Endothelial cell of umbilical vein (primary cell): ENCODE measurements around the gene SEZ6. TPM values are rescaled to one million over a fixed set of nuclear protein-coding genes. Genes with fewer than 3 reads are reported as not detected.

Experiments
- BruUV-seq: library from RNA; stranded (reverse); fragments of 400-500 nt; replicated peaks from 2 replicates; lab custom pipeline; 2021; lab: Mats Ljungman, UMichigan
- CTCF ChIA-PET: fragments of 300-600, 350-600 bp; sonication (Branson Sonifier 250); formaldehyde crosslinking; loops from one replicate; lab custom pipeline; 2021; ENCODE audit warnings: antibody characterized with exemption, inconsistent platforms; lab: Charles Lee
- POLR2A ChIA-PET: fragments of 300-600, 350-600 bp; sonication (Branson Sonifier 250); formaldehyde crosslinking; loops from one replicate; lab custom pipeline; 2021; ENCODE audit warnings: antibody characterized with exemption, inconsistent platforms; lab: Charles Lee
- DNase-seq: peaks from one replicate; pipeline ENCODE4 v3.0.0-alpha.2; 2011; ENCODE audit warnings: low read depth, low spot score
- FAIRE-seq: peaks from 2 replicates; lab custom pipeline; 2011; peaks lifted over from hg19 to GRCh38; lab: Jason Lieb, UNC
- H2AFZ ChIP-seq: 2 replicates; pipeline ENCODE4 v1.6.0; 2012; ENCODE audit warnings: low read depth, low read length, control low read depth, inconsistent platforms
- H3K27ac ChIP-seq: 2 replicates; pipeline ENCODE4 v1.5.1; 2011; ENCODE audit warnings: low read depth, mild to moderate bottlenecking, control low read depth, low read length, moderate library complexity; ENCODE audit not compliant: insufficient read depth
- H3K27me3 ChIP-seq, 2 experiments: 2 replicates each; pipeline versions ENCODE4 v1.6.0 to v1.6.1; 2011; ENCODE audit warnings: low read length in 2 of 2, mixed read lengths in 1 of 2; ENCODE audit not compliant: control insufficient read depth in 2 of 2, insufficient read depth in 2 of 2
- H3K36me3 ChIP-seq, 2 experiments: 2 replicates in 1 of 2; 3 replicates in 1 of 2; pipeline ENCODE4 v1.5.1; 2011; ENCODE audit warnings: low read length in 2 of 2, mild to moderate bottlenecking in 1 of 2, moderate library complexity in 1 of 2; ENCODE audit not compliant: control insufficient read depth in 2 of 2, insufficient read depth in 2 of 2; ENCODE audit errors: extremely low read depth in 1 of 2
- H3K4me1 ChIP-seq: 3 replicates; pipeline ENCODE4 v1.5.1; 2011; ENCODE audit warnings: mild to moderate bottlenecking, low read length; ENCODE audit not compliant: control insufficient read depth, insufficient read depth; ENCODE audit errors: extremely low read depth
- H3K4me2 ChIP-seq: 2 replicates; pipeline ENCODE4 v1.6.1; 2011; ENCODE audit warnings: low read length, control low read depth, mixed read lengths; ENCODE audit not compliant: insufficient read depth
- H3K4me3 ChIP-seq, 3 experiments: fragments of 200-600 bp in 1 of 3; sonication (generic), shearing (Covaris generic) in 1 of 3; replicated peaks in 1 of 3; 2 replicates each; pipeline ENCODE4 v1.5.1; 2011 to 2016; ENCODE audit warnings: control low read depth in 3 of 3, low read length in 3 of 3, mild to moderate bottlenecking in 2 of 3, inconsistent platforms in 1 of 3, low read depth in 1 of 3, moderate library complexity in 1 of 3; ENCODE audit not compliant: insufficient read depth in 1 of 3
- H3K79me2 ChIP-seq: 2 replicates; pipeline ENCODE4 v1.6.0; 2012; ENCODE audit warnings: low read length, inconsistent platforms; ENCODE audit not compliant: control insufficient read depth, insufficient read depth
- H3K9ac ChIP-seq: replicated peaks from 2 replicates; pipeline ENCODE3; 2011; ENCODE audit warnings: low read length, control low read depth; ENCODE audit not compliant: insufficient read depth; ENCODE audit errors: extremely low read depth
- H3K9me1 ChIP-seq: replicated peaks from 3 replicates; pipeline ENCODE4 v1.6.0; 2011; ENCODE audit warnings: mild to moderate bottlenecking, low read length; ENCODE audit not compliant: control insufficient read depth, insufficient read depth; ENCODE audit errors: extremely low read depth
- H3K9me3 ChIP-seq: replicated peaks from 2 replicates; pipeline ENCODE4 v1.5.1; 2012; ENCODE audit warnings: low read length, inconsistent platforms; ENCODE audit not compliant: control insufficient read depth, insufficient read depth
- H4K20me1 ChIP-seq: replicated peaks from 2 replicates; pipeline ENCODE3; 2011; ENCODE audit warnings: mild to moderate bottlenecking, low read length; ENCODE audit not compliant: control insufficient read depth, insufficient read depth; ENCODE audit errors: extremely low read depth
- EZH2 ChIP-seq: IDR thresholded peaks from 2 replicates; pipeline ENCODE4 v1.6.1; 2012; ENCODE audit warnings: borderline replicate concordance, low read depth, mild to moderate bottlenecking, moderate library complexity, low read length, inconsistent platforms; ENCODE audit not compliant: severe bottlenecking
- FOS ChIP-seq: IDR thresholded peaks from 2 replicates; pipeline ENCODE4 v1.6.1; 2011; ENCODE audit warnings: mild to moderate bottlenecking, low read length, moderate library complexity, borderline replicate concordance; ENCODE audit not compliant: insufficient read depth
- GATA2 ChIP-seq: IDR thresholded peaks from 2 replicates; pipeline ENCODE4 v1.7.0; 2011; ENCODE audit warnings: low read depth, mild to moderate bottlenecking, moderate library complexity, mixed read lengths, low read length; ENCODE audit not compliant: insufficient read length, insufficient read depth
- JUN ChIP-seq: IDR thresholded peaks from 2 replicates; pipeline ENCODE4 v1.6.1; 2011; ENCODE audit warnings: borderline replicate concordance, low read depth; ENCODE audit not compliant: insufficient read length, insufficient read depth
- MYC ChIP-seq: IDR thresholded peaks from one replicate; pipeline ENCODE4 v1.6.1; 2011; ENCODE audit warnings: mild to moderate bottlenecking, low read depth, low read length
- POLR2A ChIP-seq: IDR thresholded peaks from 2 replicates; pipeline ENCODE4 v1.6.1; 2012; ENCODE audit warnings: low read depth, mild to moderate bottlenecking, control low read depth, low read length
- POLR2AphosphoS5 ChIP-seq: IDR thresholded peaks from 2 replicates; pipeline ENCODE4 v1.6.1; 2012; ENCODE audit warnings: low read depth, mild to moderate bottlenecking, control low read depth, low read length, moderate library complexity; ENCODE audit not compliant: insufficient read depth
- dilution Hi-C: fragments of 300-500 bp; cut with MboI; formaldehyde crosslinking; loops from one replicate; pipeline ENCODE4 v1.15.0; 2019; ENCODE audit warnings: low sequenced_read_pairs; ENCODE audit not compliant: extremely low pct_ligation_motif_present
- intact Hi-C: fragments of 100-400 bp; cut with micrococcal nuclease; formaldehyde crosslinking; loops from one replicate; pipeline ENCODE4 v1.10.0; 2022
- polyA plus RNA-seq, 4 experiments: library from polyadenylated mRNA; depleted of rRNA in 3 of 4; stranded (reverse) in 3 of 4; unstranded in 1 of 4; fragments of >200 nt; gene quantifications; 2 replicates each; pipeline versions ENCODE4 v1.2.1 to v1.2.3, GENCODE V29; 2011 to 2012; ENCODE audit warnings: missing spikeins in 1 of 4
- total RNA-seq: library from RNA; stranded (reverse); gene quantifications from 2 replicates; pipeline ENCODE4 v1.2.3, GENCODE V29; 2021
- TF ChIP-seq, protein P1 (sequence below), 2 donors: IDR thresholded peaks; 1 replicate in 1 of 2; 2 replicates in 1 of 2; pipeline ENCODE4 v1.5.1; 2011; ENCODE audit warnings: low read length in 2 of 2, mild to moderate bottlenecking in 2 of 2, moderate library complexity in 2 of 2, control low read depth in 1 of 2, inconsistent platforms in 1 of 2, low read depth in 1 of 2; ENCODE audit not compliant: insufficient read depth in 1 of 2; ENCODE audit errors: extremely low read depth in 1 of 2
- TF ChIP-seq, protein P2 (sequence below): IDR thresholded peaks from 2 replicates; pipeline ENCODE4 v1.6.1; 2011; ENCODE audit not compliant: insufficient read depth, insufficient read length

Gene SEZ6
- total and polyA plus RNA-seq, 2 donors (not counting 3 experiments of a cell fraction or from before 2014, with no cell fraction given) = not detected

DNA sequence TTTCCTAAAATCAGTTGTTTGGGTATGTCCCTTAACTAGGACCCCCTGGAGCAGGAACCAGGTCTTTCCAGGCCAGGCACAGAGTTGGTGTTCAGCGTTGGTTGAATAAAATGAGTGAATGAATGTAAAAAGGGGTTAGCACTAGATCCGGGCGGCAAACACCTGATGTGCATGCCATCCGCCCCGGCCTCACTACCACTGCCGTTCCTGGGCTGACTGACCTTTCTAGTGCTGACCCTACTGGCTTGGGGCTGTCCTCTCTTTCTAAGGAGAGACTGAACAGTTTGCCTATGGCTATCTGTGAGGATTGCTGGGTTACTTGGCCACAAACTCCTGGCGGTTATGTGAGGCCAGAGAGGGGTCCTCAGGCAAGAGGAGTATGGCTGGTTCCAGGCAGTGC is 44.4 kb downstream of the SEZ6 start:
- Histone ChIP-seq H3K27ac (no peak overlapping the region), H3K4me3 (no peak overlapping the region), H3K36me3 (no peaks in the 10 kb centered on the region), H2AFZ (no peak overlapping the region), H3K79me2 (no peaks in the 10 kb centered on the region), H3K27me3 (no peaks in the 10 kb centered on the region), H3K9me1 (no peaks in the 10 kb centered on the region), H3K4me1 (peaks cover 4% of the 10 kb centered on the region), H4K20me1 (no peaks in the 10 kb centered on the region), H3K9ac (no peak overlapping the region), H3K9me3 (no peaks in the 10 kb centered on the region), H3K4me2 (no peak overlapping the region)
- no peak for TF ChIP-seq JUN
- no peak for TF ChIP-seq FOS
- no peak for TF ChIP-seq POLR2AphosphoS5
- TF ChIP-seq, protein P1, sequence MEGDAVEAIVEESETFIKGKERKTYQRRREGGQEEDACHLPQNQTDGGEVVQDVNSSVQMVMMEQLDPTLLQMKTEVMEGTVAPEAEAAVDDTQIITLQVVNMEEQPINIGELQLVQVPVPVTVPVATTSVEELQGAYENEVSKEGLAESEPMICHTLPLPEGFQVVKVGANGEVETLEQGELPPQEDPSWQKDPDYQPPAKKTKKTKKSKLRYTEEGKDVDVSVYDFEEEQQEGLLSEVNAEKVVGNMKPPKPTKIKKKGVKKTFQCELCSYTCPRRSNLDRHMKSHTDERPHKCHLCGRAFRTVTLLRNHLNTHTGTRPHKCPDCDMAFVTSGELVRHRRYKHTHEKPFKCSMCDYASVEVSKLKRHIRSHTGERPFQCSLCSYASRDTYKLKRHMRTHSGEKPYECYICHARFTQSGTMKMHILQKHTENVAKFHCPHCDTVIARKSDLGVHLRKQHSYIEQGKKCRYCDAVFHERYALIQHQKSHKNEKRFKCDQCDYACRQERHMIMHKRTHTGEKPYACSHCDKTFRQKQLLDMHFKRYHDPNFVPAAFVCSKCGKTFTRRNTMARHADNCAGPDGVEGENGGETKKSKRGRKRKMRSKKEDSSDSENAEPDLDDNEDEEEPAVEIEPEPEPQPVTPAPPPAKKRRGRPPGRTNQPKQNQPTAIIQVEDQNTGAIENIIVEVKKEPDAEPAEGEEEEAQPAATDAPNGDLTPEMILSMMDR (IDR thresholded peaks at IDR 0.05; ENCODE audit: extremely low read depth in 1 of 2, insufficient read depth in 1 of 2, low read depth in 1 of 2, low read length in 2 of 2) = no peak
- no peak for TF ChIP-seq EZH2
- no peak for TF ChIP-seq MYC
- TF ChIP-seq GATA2 = no peak
- no peak for TF ChIP-seq POLR2A
- TF ChIP-seq, protein P2, sequence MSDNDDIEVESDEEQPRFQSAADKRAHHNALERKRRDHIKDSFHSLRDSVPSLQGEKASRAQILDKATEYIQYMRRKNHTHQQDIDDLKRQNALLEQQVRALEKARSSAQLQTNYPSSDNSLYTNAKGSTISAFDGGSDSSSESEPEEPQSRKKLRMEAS = no peak
- ChIA-PET POLR2A (no interaction called here), CTCF (interaction anchor here (1.7 to 10.7 kb wide), 3 partner anchors 7 to 163 kb away, joined by 5 to 1079 read pairs (median 59); no protein-coding TSS in a partner anchor)
- no peak for FAIRE-seq
- dilution Hi-C loops = no loop called here
- no TSS peak for BruUV-seq
- intact Hi-C loops = no loop called here
- no peak for DNase-seq
